C4-2B (cell line): Measurements from ENCODE around the gene RPRD1A.

Source experiments
- H3K27ac ChIP-seq: fragments of 450-650 bp; 2 replicates; pipeline ENCODE4 v1.5.1; 2017
- ZFX ChIP-seq: fragments of 450-650 bp; IDR thresholded peaks from 2 replicates; pipeline ENCODE4 v1.6.1; 2017
- TF ChIP-seq, protein P1 (sequence below): fragments of 450-650 bp; conservative IDR thresholded peaks from 2 replicates; pipeline ENCODE4 v1.5.1; 2017; ENCODE audit warnings: mild to moderate bottlenecking

Gene RPRD1A

GRCh38 chr18:35948080-35948479 is 119.3 kb downstream of the RPRD1A start:
- no peak overlapping the region for H3K27ac ChIP-seq
- no peak for TF ChIP-seq ZFX
- TF ChIP-seq, protein P1, sequence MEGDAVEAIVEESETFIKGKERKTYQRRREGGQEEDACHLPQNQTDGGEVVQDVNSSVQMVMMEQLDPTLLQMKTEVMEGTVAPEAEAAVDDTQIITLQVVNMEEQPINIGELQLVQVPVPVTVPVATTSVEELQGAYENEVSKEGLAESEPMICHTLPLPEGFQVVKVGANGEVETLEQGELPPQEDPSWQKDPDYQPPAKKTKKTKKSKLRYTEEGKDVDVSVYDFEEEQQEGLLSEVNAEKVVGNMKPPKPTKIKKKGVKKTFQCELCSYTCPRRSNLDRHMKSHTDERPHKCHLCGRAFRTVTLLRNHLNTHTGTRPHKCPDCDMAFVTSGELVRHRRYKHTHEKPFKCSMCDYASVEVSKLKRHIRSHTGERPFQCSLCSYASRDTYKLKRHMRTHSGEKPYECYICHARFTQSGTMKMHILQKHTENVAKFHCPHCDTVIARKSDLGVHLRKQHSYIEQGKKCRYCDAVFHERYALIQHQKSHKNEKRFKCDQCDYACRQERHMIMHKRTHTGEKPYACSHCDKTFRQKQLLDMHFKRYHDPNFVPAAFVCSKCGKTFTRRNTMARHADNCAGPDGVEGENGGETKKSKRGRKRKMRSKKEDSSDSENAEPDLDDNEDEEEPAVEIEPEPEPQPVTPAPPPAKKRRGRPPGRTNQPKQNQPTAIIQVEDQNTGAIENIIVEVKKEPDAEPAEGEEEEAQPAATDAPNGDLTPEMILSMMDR = no peak

GRCh38 chr18:35942661-35943060 is 124.7 kb downstream of the RPRD1A start:
- no peak overlapping the region for H3K27ac ChIP-seq
- TF ChIP-seq, protein P1 = no peak; the same call in 1 of the 2 replicates
- TF ChIP-seq ZFX = no peak

- TF ChIP-seq ZFX = no peak
- TF ChIP-seq, protein P1 = no peak
Measured at GRCh38 chr18:35942133-35942532, 125.2 kb downstream of the RPRD1A start.

DNA sequence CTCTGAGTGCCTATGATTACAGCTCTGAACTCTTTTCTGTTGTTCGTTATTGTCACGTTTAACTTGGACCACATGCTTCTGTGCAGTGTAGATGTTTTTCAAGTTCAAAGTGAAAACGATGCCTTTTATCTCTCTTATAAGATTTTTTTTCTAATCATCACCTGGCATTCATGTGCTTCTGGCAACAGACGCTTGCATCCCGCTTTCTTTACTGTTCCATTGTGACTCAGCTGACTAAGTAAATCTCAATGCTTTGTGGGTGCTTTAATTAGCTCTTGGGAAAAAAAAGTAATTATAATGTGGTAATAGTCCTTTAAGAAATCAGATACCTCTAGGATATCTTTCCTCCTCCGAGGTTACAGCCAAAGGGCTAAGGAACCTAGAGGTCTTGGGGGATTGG is 126.1 kb downstream of the RPRD1A start:
- no peak for TF ChIP-seq ZFX
- TF ChIP-seq, protein P1 = no peak
- H3K27ac ChIP-seq = no peak overlapping the region

More at GRCh38 chr18:35942133-35942532, 125.2 kb downstream of the RPRD1A start:
- no peak overlapping the region for H3K27ac ChIP-seq
